Measurements from ENCODE around the gene H3-3A.

Gene H3-3A

DNA sequence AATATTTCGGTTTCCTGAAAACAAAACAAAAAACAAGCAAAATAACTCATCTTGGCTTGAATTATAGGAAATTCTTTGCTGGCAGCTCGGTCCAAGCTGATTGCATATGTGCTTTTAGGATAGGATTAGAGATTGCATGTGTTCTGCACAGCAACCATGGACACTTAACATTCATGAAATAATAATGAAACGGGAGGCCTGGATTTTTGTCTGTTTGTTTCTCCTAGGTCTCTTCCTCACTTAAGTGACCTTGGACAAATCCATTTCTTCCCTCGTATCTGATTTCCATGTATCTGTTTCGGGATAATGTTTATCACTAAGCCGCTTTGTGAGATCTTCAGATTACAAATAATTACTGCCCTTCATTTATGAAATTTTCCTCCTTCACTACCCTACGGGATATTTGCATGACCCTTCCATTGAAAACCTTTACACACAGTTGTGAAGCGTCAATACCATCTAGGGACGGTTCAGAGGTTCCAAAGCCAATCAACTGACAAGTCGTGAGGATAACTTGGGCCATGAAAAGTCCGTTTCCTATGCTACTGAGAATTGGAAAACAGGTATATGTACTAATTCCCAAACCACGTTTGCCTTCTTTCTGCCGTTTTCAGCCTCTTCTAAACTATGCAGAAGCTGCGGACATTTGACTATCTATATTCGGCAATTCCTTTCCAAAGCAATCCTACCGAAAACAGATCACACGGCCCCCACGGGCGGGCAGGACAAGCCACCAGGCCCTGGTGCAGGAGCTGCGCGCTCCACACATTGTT is 1.3 kb upstream of the H3-3A start:
- H3K27ac Mint-ChIP-seq (ENCODE audit: low read depth): peak overlapping the region; percentile 82
- no peaks in the 10 kb centered on the region for H3K9me3 Mint-ChIP-seq
- peak overlapping the region; percentile 100 for H3K4me3 Mint-ChIP-seq
- no peaks in the 10 kb centered on the region for H3K27me3 Mint-ChIP-seq
- peaks cover 45% of the 10 kb centered on the region for H3K36me3 Mint-ChIP-seq (ENCODE audit: insufficient read depth)
- DNase-seq (ENCODE audit: low spot score in 2 of 2) (no peak), ATAC-seq (replicated peaks; ENCODE audit: extremely low read depth, poor library complexity, severe bottlenecking) (no peak)
- peaks cover 33% of the 10 kb centered on the region for H3K4me1 Mint-ChIP-seq

DNA sequence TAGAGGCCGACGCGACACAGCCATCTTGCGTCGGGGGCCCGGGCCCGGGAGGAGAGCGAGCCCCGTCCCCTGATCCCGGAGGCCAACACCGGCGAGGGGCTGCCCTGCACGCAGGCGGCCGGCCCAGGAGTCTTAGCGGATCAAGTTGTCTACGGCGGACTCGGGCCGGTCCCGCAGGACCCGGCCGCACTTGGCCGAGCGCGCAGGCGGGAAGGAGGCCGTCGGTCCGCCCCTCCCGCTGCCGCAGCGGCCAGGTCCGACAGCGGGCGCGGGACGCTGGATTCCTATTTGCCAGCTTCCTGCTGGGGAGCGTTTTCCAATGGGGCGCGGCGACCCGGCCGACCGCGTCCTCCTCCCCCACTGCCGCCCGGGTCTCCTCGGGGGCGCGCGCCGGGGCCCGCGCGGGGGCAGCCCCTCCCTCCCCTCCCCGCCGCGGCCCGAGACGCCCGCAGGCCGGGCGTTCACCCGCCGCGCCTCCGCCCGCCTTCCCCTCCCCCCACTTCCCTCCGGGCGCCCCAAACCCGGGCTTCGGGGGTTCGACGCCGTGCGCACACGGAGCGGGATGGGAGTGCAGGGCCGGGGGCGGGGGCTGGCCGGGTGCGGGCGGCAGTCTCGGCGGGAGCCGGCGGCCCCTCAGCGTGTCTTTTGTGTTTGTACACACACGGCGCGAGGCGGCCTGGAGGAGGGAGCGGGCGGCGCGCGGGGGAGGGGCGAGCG is 517 bp upstream of the H3-3A start:
- DNase-seq (ENCODE audit: low spot score in 2 of 2) (peak in 1 of 2 donors; percentile 25), ATAC-seq (replicated peaks; ENCODE audit: extremely low read depth, poor library complexity, severe bottlenecking) (peak; percentile 17)
- Mint-ChIP-seq H3K27me3 (no peaks in the 10 kb centered on the region), H3K4me1 (peaks cover 40% of the 10 kb centered on the region), H3K4me3 (peak overlapping the region; percentile 100), H3K36me3 (ENCODE audit: insufficient read depth) (peaks cover 50% of the 10 kb centered on the region), H3K9me3 (no peaks in the 10 kb centered on the region), H3K27ac (ENCODE audit: low read depth) (peak overlapping the region; percentile 99)

DNA sequence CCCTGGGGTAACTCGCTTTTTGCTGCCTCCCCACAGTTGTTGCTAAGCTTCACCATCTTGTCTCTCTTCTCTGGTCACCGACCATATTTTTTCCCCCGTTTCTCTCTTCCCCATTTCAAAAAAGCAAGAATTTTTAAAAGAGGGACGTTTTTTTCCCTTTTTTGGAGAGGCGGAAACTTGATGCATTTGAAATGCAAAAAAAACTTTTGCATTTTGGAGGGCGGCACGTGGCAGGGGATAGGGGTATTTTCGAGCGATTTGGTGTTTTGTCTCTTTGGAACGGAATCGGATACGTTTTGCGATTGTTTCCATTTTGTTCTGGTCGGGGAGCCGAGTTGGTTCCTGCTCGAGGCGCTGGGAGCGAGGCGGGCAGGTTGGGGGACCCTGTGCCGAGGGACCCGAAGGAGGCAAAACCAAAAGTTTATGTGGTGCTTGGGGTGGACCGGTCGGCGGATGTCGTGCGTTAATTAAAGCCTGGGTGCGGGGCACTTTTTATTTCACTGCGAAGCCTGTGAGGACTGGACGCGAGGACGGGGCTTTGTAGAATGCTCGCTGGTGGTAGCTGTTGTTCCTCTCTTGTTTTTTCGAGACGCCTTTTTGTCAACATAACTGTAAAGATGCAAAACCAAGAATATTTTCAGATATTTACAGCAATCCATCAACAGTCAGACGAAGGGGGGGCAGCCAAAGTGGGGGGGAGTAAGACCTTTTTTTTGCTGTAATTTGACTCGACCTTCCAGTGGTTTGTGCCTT is 884 bp downstream of the H3-3A start:
- no peaks in the 10 kb centered on the region for H3K27me3 Mint-ChIP-seq
- DNase-seq (ENCODE audit: low spot score in 2 of 2) (peak; percentile 31 to 34), ATAC-seq (replicated peaks; ENCODE audit: extremely low read depth, poor library complexity, severe bottlenecking) (peak; percentile 30)
- H3K4me3 Mint-ChIP-seq: peak overlapping the region; percentile 100
- H3K4me1 Mint-ChIP-seq: peaks cover 48% of the 10 kb centered on the region
- H3K36me3 Mint-ChIP-seq (ENCODE audit: insufficient read depth): peaks cover 56% of the 10 kb centered on the region
- no peaks in the 10 kb centered on the region for H3K9me3 Mint-ChIP-seq
- peak overlapping the region; percentile 99 for H3K27ac Mint-ChIP-seq (ENCODE audit: low read depth)

DNA sequence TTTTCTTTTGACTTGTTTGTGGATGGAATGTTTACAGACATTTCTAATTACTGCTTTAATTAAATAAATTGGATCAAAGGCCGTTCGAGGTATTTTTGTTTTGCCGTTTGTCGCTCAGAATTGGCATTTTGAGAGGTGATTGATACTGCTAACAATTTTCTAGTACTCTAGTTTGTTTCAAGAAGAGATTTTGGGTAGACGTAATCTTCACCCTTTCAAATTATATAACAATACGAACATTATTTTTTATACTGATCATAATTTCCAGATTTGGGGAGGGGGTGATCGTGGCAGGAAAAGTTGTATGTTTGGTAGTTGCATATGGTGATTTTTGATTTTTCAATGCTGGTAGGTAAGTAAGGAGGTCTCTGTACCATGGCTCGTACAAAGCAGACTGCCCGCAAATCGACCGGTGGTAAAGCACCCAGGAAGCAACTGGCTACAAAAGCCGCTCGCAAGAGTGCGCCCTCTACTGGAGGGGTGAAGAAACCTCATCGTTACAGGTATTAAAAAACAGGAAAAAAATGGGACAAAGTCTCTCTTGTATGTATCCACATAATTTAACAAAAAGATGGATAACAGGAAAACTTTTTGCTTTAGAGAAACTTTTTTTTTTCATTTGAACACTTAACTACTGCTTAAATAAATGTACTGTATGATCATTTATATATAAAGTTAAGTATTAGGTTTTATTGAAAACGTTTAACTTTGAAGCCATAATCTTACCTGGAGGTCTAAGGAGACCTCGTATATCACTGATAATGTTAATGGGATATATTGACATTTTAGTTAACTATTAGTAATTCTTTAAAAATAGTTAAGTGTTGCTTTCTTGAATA is 1.7 kb downstream of the H3-3A start:
- Mint-ChIP-seq H3K4me3 (peak overlapping the region; percentile 100), H3K4me1 (peaks cover 51% of the 10 kb centered on the region), H3K27ac (ENCODE audit: low read depth) (peak overlapping the region; percentile 99), H3K27me3 (no peaks in the 10 kb centered on the region), H3K9me3 (no peaks in the 10 kb centered on the region), H3K36me3 (ENCODE audit: insufficient read depth) (peaks cover 63% of the 10 kb centered on the region)
- DNase-seq (ENCODE audit: low spot score in 2 of 2): peak in 1 of 2 donors; percentile 22
- ATAC-seq (replicated peaks; ENCODE audit: extremely low read depth, poor library complexity, severe bottlenecking): peak; percentile 12

DNA sequence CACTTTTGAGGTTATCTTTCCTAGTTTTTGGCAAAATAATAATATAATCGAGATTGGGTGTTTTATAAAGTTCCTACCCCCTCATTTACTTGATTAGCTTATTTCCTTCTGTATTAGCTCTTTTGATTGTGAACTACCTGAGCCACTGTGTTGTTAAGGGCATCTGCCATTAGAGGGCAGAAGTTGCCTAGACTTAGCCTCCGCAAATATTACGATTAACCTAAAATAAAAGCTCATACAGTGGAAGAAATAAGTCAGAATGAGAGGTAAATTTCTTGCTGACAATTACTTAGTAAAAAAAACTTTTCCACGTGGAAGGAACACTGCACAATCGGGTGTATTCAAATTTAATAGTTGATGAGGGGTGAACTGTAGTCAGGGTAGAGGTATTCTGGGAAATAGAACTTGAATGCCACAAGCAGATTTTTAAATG is 2.3 kb downstream of the H3-3A start:
- Mint-ChIP-seq H3K27me3 (no peaks in the 10 kb centered on the region), H3K27ac (ENCODE audit: low read depth) (peak overlapping the region; percentile 99), H3K9me3 (no peaks in the 10 kb centered on the region), H3K4me1 (peaks cover 56% of the 10 kb centered on the region), H3K36me3 (ENCODE audit: insufficient read depth) (peaks cover 68% of the 10 kb centered on the region), H3K4me3 (peak overlapping the region; percentile 100)
- DNase-seq (ENCODE audit: low spot score in 2 of 2) (peak in 1 of 2 donors; percentile 35), ATAC-seq (replicated peaks; ENCODE audit: extremely low read depth, poor library complexity, severe bottlenecking) (peak; percentile 12)

DNA sequence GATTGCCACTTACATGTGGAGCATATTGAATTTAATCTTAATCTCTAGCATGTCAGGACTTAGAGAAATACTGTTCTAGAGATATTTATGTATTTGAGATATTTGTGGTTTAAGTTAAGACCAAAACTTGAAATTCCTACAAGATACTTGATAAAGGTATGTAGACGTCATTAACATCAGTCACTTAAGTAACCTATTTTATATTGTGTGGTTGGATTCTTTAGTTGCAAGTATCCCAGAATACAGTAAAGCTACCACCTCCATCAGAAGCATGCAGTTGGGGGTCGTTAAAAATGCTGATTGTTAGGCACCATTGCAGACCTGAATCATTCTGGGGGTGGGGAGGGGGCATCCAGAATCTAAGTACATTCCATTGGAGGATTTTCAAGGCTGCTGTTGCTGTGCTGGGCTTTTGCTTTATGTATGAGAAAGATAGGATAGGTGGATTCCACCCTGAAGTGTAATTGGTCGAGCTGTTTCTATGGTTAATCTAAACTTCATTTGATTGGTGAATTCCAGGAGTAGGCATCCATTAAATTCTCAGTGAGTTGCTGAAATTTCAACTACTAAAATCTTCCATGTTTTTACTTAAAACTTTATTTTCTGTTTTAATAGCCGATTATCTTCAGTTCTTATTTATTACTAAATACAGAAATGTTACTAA is 4.0 kb downstream of the H3-3A start:
- Mint-ChIP-seq H3K27me3 (no peaks in the 10 kb centered on the region), H3K4me1 (peaks cover 59% of the 10 kb centered on the region), H3K9me3 (no peaks in the 10 kb centered on the region), H3K36me3 (ENCODE audit: insufficient read depth) (peaks cover 81% of the 10 kb centered on the region), H3K4me3 (peak overlapping the region; percentile 100), H3K27ac (ENCODE audit: low read depth) (peak overlapping the region; percentile 73)
- DNase-seq (ENCODE audit: low spot score in 2 of 2): no peak
- no peak for ATAC-seq (replicated peaks; ENCODE audit: extremely low read depth, poor library complexity, severe bottlenecking)

DNA sequence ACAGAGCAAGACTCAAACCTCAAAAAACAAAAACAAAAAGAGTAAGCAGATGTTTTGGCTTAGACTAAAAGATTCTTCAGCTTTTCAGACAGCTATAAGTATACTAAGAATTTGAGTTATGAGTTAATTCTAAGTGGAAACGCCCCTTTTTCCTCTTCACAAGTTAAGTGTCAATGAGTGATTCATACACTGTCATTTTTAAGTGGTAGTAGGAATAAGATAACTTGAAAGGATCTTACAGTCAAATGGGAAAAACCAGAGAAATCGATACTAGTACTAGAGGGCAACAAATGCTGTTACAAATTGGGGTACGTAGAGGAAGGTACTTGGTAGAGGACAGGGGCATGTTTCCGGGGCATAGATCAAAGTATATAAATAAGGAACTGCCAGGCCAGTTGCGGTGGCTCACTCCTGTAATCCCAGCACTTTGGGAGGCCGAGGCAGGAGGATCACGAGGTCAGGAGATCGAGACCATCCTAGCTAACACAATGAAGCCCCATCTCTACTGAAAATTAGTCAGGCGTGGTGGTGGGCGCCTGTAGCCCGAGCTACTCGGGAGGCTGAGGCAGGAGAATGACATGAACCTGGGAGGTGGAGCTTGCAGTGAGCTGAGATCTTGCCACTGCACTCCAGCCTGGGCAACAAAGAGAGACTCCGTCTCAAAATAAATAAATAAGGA is 7.4 kb downstream of the H3-3A start:
- H3K9me3 Mint-ChIP-seq: no peaks in the 10 kb centered on the region
- H3K27me3 Mint-ChIP-seq: no peaks in the 10 kb centered on the region
- peak overlapping the region; percentile 63 for H3K27ac Mint-ChIP-seq (ENCODE audit: low read depth)
- H3K36me3 Mint-ChIP-seq (ENCODE audit: insufficient read depth): peaks cover 83% of the 10 kb centered on the region
- peaks cover 52% of the 10 kb centered on the region for H3K4me1 Mint-ChIP-seq
- peak overlapping the region; percentile 61 for H3K4me3 Mint-ChIP-seq
- DNase-seq (ENCODE audit: low spot score in 2 of 2): no peak
- ATAC-seq (replicated peaks; ENCODE audit: extremely low read depth, poor library complexity, severe bottlenecking): no peak

DNA sequence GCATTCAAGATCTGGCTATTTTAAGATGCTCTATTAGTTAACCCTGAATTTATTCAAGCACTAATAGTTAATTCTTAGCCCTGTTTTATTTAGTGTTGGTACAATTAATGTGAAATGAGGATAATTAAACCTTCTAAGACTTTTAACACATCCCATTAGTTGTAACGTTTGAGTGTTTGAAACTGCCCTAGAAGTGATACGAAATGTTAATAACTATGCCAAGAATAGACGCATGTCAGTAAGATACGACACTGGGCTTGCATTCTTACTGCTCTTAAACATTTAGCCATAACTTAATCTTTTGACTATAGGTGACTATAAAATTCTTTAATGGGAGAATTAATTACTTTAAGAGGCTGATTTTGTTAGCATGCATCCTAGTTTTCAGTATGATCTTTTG is 9.8 kb downstream of the H3-3A start:
- Mint-ChIP-seq H3K9me3 (no peaks in the 10 kb centered on the region), H3K4me3 (no peak overlapping the region), H3K27ac (ENCODE audit: low read depth) (no peak overlapping the region), H3K36me3 (ENCODE audit: insufficient read depth) (peaks cover 75% of the 10 kb centered on the region), H3K27me3 (no peaks in the 10 kb centered on the region), H3K4me1 (peaks cover 31% of the 10 kb centered on the region)
- no peak for DNase-seq (ENCODE audit: low spot score in 2 of 2)
- ATAC-seq (replicated peaks; ENCODE audit: extremely low read depth, poor library complexity, severe bottlenecking): no peak

DNA sequence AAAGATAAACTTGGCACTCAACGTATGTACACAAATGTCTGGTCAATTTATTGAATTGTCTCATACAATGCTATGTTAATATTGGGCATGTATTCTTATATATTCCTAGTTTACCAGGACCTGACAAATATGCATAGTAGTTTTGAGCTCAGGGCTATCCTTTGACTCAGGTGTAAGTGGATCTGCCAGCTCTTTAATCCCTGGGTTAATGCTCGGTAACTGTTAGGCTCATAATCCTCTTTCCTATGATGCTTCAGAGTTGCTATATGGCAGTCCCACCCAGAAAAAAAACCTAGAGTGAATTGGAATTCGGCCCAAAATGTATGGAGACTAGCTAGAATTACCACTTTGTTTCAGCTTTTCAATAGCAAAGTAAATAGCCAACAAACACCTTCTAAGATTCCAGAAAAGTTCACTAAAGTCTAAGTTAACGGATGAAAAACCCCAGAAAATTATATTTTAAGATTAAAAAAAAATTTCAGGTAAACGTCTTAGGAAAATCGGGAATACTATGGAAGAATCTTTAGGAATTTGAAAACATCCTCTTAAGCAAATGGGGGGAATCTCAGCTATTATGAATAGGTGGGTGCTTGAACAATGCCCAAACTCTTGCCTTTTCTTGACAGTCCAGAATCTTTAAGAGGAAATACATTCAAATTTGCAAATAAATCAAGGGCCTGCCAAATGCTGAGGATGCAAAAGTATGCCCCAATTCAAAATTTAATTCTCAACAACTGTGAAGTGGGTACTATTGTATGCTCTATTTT is 10.9 kb downstream of the H3-3A start:
- no peak overlapping the region for H3K4me3 Mint-ChIP-seq
- DNase-seq (ENCODE audit: low spot score in 2 of 2): no peak
- peaks cover 26% of the 10 kb centered on the region for H3K4me1 Mint-ChIP-seq
- ATAC-seq (replicated peaks; ENCODE audit: extremely low read depth, poor library complexity, severe bottlenecking): no peak
- H3K27me3 Mint-ChIP-seq: no peaks in the 10 kb centered on the region
- H3K27ac Mint-ChIP-seq (ENCODE audit: low read depth): peak overlapping the region; percentile 74
- H3K9me3 Mint-ChIP-seq: no peaks in the 10 kb centered on the region
- H3K36me3 Mint-ChIP-seq (ENCODE audit: insufficient read depth): peaks cover 65% of the 10 kb centered on the region

DNA sequence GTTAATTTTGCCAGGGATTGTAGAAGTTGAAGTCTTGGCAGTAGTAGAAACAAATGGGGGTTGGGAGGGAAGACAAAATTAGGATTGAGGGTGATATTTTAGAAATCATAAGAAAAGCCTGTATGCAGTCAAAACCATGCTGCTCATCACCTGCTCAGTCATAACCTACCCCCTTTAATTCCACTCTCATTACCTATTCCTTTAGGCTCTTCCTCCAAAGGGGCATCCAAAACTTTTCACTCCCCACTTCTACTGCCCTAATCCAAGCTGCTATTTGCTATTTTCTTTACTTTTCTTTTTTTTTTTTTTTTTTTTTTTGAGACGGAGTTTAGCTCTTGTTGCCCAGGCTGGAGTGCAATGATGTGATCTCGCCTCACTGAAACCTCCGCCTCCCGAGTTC is 11.5 kb downstream of the H3-3A start:
- Mint-ChIP-seq H3K9me3 (no peaks in the 10 kb centered on the region), H3K4me1 (peaks cover 19% of the 10 kb centered on the region), H3K27me3 (no peaks in the 10 kb centered on the region), H3K27ac (ENCODE audit: low read depth) (peak overlapping the region; percentile 74), H3K36me3 (ENCODE audit: insufficient read depth) (peaks cover 58% of the 10 kb centered on the region), H3K4me3 (no peak overlapping the region)
- no peak for DNase-seq (ENCODE audit: low spot score in 2 of 2)
- no peak for ATAC-seq (replicated peaks; ENCODE audit: extremely low read depth, poor library complexity, severe bottlenecking)

DNA sequence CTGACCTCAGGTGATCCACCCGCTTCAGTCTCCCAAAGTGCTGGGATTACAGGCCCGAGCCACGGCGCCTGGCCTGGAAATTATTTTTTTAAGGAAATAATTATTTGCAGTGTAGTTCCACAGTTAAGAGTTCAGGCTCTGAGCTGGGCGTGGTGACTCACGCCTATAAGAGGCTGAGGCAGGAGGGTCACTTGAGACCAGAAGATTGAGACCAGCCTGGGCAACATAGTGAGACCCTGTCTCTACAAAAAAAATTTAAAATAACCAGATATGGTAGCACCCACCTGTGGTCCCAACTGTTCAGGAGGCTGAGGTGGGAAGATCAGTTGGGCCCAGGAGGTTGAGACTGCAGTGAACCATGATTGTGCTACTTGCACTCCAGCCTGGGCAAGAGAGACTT is 13.9 kb downstream of the H3-3A start:
- H3K9me3 Mint-ChIP-seq: no peaks in the 10 kb centered on the region
- no peaks in the 10 kb centered on the region for H3K27me3 Mint-ChIP-seq
- ATAC-seq (replicated peaks; ENCODE audit: extremely low read depth, poor library complexity, severe bottlenecking): no peak
- H3K4me1 Mint-ChIP-seq: peaks cover 5% of the 10 kb centered on the region
- H3K36me3 Mint-ChIP-seq (ENCODE audit: insufficient read depth): peaks cover 35% of the 10 kb centered on the region
- no peak overlapping the region for H3K4me3 Mint-ChIP-seq
- no peak overlapping the region for H3K27ac Mint-ChIP-seq (ENCODE audit: low read depth)
- no peak for DNase-seq (ENCODE audit: low spot score in 2 of 2)

Measured in central memory CD8-positive, alpha-beta T cell (primary cell).